ENCODE data around the gene GPHA2.

- TF ChIP-seq CTCF (IDR thresholded peaks at IDR 0.05; ENCODE audit: low read length): no peak
- no peak for TF ChIP-seq EZH2 (optimal IDR thresholded peaks at IDR 0.05; ENCODE audit: low read depth, low read length)
These were observed 6.7 kb downstream of the GPHA2 start for GRCh38 chr11:64928957-64929356.
